AG09319 (cell line): ENCODE measurements around the gene WDR45B.

Source experiments
- DNase-seq: peaks from one replicate; pipeline ENCODE4 v3.0.0-alpha.2; 2010; ENCODE audit warnings: low read depth; ENCODE audit errors: extremely low read depth
- TF ChIP-seq, protein P1 (sequence below): IDR thresholded peaks from 2 replicates; pipeline ENCODE4 v1.5.1; 2011; ENCODE audit warnings: low read depth, mild to moderate bottlenecking, inconsistent platforms, low read length, moderate library complexity

Gene WDR45B

DNA sequence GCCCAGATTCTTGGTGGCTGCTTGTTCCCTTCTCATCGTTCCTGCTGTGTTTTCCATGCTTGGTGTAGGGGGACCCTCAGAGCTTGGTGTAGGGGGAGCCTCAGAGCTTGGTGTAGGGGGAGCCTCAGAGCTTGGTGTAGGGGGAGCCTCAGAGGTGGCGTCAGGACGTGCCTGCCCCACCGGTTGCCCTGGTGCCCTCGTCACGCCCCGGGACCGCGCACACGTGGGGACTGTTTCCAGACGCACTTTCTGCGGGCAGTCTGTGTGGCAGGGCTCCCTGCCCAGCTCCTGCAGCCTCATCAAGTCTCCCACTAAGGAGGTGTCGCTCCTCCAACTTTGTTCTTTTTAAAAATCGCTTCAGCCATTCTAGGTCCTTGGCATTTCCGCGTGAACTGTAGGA lies 51.9 kb downstream of the WDR45B start:
- DNase-seq = no peak
- TF ChIP-seq, protein P1, sequence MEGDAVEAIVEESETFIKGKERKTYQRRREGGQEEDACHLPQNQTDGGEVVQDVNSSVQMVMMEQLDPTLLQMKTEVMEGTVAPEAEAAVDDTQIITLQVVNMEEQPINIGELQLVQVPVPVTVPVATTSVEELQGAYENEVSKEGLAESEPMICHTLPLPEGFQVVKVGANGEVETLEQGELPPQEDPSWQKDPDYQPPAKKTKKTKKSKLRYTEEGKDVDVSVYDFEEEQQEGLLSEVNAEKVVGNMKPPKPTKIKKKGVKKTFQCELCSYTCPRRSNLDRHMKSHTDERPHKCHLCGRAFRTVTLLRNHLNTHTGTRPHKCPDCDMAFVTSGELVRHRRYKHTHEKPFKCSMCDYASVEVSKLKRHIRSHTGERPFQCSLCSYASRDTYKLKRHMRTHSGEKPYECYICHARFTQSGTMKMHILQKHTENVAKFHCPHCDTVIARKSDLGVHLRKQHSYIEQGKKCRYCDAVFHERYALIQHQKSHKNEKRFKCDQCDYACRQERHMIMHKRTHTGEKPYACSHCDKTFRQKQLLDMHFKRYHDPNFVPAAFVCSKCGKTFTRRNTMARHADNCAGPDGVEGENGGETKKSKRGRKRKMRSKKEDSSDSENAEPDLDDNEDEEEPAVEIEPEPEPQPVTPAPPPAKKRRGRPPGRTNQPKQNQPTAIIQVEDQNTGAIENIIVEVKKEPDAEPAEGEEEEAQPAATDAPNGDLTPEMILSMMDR = no peak

DNA sequence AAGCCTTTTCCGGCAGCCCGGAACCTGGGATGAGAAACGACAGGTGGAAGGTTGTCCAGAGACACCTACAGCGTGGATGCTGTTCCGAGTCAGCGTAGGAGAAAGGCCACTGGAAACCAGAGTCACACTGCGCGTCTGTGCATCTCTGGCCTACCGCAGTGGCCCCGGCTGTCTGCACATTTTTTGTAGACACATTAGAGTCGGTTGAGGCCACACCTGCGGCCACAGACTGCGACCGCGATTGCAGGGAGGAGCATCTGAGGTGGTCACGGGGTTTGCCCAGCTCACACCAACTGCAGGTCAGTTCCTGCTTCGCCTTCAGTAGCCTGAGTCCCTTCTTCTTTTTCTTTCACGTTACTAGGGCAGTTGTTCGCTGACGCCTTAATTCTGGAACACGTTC lies 52.4 kb downstream of the WDR45B start:
- TF ChIP-seq, protein P1 = no peak
- DNase-seq = no peak

DNA sequence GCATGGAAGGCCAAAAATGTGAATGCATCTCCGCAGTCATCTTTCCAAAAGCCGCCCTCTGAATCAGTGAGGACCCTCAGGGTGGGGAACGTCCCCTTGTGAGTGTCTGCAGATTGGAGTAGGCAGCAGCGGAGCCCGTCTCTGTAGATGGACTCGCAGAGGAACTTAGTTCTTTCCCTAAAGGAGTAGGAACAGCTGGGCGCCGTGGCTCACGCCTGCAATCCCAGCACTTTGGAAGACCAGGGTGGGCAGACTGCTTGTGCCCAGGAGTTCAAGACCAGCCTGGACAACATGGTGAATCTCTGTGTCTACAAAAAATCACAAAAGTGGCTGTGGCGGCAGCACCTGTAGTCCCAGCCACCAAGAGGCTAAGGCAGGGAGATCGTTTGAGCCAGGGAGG lies 53.7 kb downstream of the WDR45B start:
- no peak for DNase-seq
- TF ChIP-seq, protein P1 = no peak

DNA sequence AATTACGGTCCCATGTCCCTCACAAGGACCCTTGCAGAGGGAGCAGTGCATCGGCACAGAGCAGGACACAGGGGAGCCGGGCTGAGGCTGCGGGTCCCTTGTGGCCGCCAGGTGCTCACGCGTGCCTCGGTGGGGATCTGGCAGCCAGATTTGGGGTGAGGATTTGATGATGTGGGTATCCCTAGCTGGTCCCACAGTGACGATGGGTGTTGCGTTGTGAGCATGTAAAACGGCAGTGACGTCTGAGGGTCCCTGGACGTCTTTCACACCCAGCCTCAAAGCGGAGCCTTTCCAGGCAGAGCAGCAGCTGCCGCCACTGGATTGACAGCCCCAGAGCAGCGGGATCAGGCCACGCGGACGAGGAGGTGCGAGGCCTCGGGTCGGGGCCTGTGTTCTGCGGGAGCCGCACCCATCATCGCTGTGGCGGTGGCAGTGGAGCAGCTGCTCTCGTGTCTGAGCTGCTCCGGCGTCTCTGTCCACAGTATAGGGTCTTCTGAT lies 54.6 kb downstream of the WDR45B start:
- TF ChIP-seq, protein P1 = no peak
- DNase-seq = no peak

DNA sequence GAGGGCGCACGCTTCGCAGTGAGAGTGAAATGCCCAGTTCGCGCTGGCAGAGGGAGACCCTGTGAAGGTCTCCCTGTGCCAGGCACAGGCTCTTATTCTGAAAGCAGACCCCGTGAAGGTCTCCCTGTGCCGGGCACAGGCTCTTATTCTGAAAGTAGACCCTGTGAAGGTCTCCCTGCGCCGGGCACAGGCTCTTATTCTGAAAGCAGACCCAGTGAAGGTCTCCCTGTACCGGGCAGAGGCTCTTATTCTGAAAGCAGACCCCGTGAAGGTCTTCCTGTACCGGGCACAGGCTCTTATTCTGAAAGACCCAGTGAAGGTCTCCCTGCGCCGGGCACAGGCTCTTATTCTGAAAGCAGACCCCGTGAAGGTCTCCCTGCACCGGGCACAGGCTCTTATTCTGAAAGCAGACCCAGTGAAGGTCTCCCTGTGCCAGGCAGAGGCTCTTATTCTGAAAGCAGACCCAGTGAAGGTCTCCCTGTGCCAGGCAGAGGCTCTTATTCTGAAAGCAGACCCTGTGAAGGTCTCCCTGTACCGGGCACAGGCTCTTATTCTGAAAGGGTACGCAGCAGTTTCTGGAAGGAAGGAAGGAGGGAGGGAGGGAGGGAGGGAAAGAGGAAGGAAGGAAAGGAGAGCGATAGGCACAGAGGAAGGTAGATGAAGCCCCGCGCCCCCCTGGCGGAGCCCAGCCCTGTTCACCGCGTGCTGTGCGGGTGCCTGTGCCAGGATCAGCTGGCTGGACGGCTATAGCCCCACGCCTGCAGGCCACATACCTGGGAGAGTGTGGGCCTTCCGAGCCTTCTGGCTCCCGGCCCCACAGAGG lies 55.3 kb downstream of the WDR45B start:
- TF ChIP-seq, protein P1 = no peak

DNA sequence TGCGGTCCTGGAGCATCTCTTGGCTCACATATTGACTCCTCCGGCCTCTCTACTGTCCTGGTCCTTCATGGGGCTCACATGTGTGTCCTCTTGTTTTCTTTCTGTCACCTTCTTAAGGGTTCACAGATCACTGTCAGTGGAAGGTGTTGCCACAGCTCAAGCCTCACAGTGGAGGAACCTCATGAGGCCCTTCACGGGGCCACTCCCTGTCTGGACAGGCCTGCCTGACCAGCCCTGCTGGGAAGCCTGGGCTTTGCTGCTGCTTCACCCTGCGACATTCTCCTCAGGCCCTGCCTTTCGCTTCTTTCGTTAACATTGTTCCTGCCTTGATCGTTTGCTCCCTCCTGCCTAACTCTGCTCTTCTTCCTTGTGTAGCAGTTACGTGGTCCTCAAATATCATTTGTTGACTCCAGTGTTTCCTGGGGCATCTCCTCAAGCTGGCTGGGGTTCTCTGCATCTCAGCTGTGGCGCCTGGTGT lies 55.9 kb downstream of the WDR45B start:
- no peak for DNase-seq
- TF ChIP-seq, protein P1 = no peak

More for the DNA sequence above, 55.3 kb downstream of the WDR45B start:
- DNase-seq = peak; percentile 41

DNA sequence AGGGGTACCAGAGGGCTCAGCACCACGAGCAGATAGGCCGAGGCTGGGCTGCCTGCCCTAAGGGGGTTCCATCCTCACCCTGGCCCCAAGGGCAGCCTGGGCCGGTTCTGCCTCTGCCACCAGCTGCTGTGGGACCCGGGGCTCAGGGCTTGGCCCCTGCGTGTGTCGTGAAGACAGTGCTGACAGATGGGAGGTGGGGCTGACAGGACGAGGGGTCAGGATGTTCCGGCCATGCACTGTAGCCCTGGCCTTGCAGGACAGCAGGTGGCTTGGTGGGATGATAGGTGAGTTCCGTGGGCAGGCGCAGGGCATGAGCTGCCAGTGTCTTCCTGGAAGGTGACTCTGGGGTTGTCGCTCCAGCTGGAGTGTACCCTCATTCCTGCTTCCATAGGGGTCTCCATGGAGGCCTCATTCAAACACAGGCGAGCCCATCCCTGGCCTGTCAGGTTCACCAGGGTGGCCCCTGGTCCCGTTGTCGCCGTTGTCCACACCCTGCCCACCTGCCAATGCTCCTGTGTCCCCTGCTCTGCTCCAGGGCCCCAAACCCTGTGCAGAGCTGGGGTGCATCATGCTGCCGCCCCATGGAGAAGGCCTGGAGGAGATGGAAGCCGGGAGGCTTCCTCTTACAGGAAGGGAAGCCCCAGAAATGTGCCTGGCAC lies 57.2 kb downstream of the WDR45B start:
- DNase-seq = no peak
- TF ChIP-seq, protein P1 = no peak
